T47D (cell line): ENCODE data around the gene ARMH3.

Experiments
- DNase-seq, 2 experiments: peaks; one replicate each; pipeline versions ENCODE4 v3.0.0 to v3.0.0-alpha.2; 2011 to 2012; ENCODE audit warnings: low read depth in 1 of 2, low spot score in 1 of 2
- JUND ChIP-seq: IDR thresholded peaks from 2 replicates; pipeline ENCODE4 v1.6.1; 2012; ENCODE audit warnings: low read depth
- in situ Hi-C: cut with HindIII; loops from 2 replicates; pipeline ENCODE4 v1.10.0; 2016; ENCODE audit warnings: low sequenced_read_pairs, low pct_unique_long_range_greater_than_20kb

The ARMH3 gene

GRCh38 chr10:101814466-101815071 lies 241.4 kb downstream of the ARMH3 start:
- peak in 1 of 2 experiments; percentile 24 for DNase-seq
- in situ Hi-C loops, result no loop called here
- no peak for TF ChIP-seq JUND

- TF ChIP-seq JUND, result no peak
- in situ Hi-C loops, result no loop called here
- no peak for DNase-seq
These were observed 243.4 kb downstream of the ARMH3 start for GRCh38 chr10:101812606-101813005.

- DNase-seq, result no peak
- TF ChIP-seq JUND, result no peak
- in situ Hi-C loops, result no loop called here
These were observed 248.8 kb downstream of the ARMH3 start for GRCh38 chr10:101807158-101807557.

GRCh38 chr10:101803511-101803910 lies 252.5 kb downstream of the ARMH3 start:
- in situ Hi-C loops, result no loop called here
- TF ChIP-seq JUND, result no peak
- no peak for DNase-seq

- in situ Hi-C loops, result no loop called here
- no peak for TF ChIP-seq JUND
- DNase-seq, result no peak
These were observed 258.4 kb downstream of the ARMH3 start for GRCh38 chr10:101797403-101798059.
